Transverse colon (tissue), 4 donors: ENCODE measurements around the gene VPS35. TPM values are rescaled to one million over a fixed set of nuclear protein-coding genes. Genes with fewer than 3 reads are reported as not detected.

ENCODE experiments used
- DNase-seq: peaks from one replicate; pipeline ENCODE4 v3.0.0-alpha.2; 2019
- H3K27ac ChIP-seq, 4 donors: fragments of 200-600 bp; sonication (generic); 2 replicates each; pipeline ENCODE4 v1.5.1; 2016 to 2018; ENCODE audit warnings: inconsistent platforms in 4 of 4
- H3K27me3 ChIP-seq: fragments of 200-600 bp; sonication (generic); 2 replicates; pipeline ENCODE4 v1.5.1; 2017; ENCODE audit warnings: inconsistent platforms
- H3K36me3 ChIP-seq, 4 donors: fragments of 200-600 bp; sonication (generic); 2 replicates each; pipeline ENCODE4 v1.5.1; 2017 to 2019; ENCODE audit warnings: inconsistent platforms in 4 of 4
- H3K4me1 ChIP-seq, 4 donors: fragments of 200-600 bp; sonication (generic); 2 replicates each; pipeline ENCODE4 v1.5.1; 2017 to 2020; ENCODE audit warnings: inconsistent platforms in 4 of 4
- H3K4me3 ChIP-seq, 4 donors: fragments of 200-600 bp; sonication (generic); 1 replicate in 1 of 4; 2 replicates in 3 of 4; pipeline versions ENCODE4 v1.5.1 to v1.6.1; 2017 to 2019; ENCODE audit warnings: inconsistent platforms in 4 of 4
- H3K9me3 ChIP-seq, 2 donors: fragments of 200-600 bp; sonication (generic); 2 replicates each; pipeline ENCODE4 v1.5.1; 2017 to 2019; ENCODE audit warnings: inconsistent platforms in 2 of 2
- CTCF ChIP-seq, 5 experiments: fragments of 200-600 bp in 3 of 5; fragments of 450-650 bp in 2 of 5; sonication (generic) in 3 of 5; IDR thresholded peaks; 1 replicate in 2 of 5; 2 replicates in 3 of 5; pipeline ENCODE4 v1.5.1; 2016 to 2017; ENCODE audit warnings: antibody characterized with exemption in 5 of 5, inconsistent platforms in 3 of 5, mild to moderate bottlenecking in 2 of 5, moderate library complexity in 1 of 5
- EP300 ChIP-seq: sonication (generic); formaldehyde crosslinking; IDR thresholded peaks from one replicate; pipeline ENCODE4 v1.6.1; 2017; ENCODE audit warnings: antibody characterized with exemption, low read depth
- POLR2A ChIP-seq: fragments of 450-650 bp; IDR thresholded peaks from one replicate; pipeline ENCODE4 v1.6.1; 2016; ENCODE audit warnings: antibody characterized with exemption, mild to moderate bottlenecking, moderate library complexity
- POLR2AphosphoS5 ChIP-seq, 3 donors: sonication (generic); formaldehyde crosslinking; IDR thresholded peaks; one replicate each; pipeline ENCODE4 v1.6.1; 2016; ENCODE audit warnings: antibody characterized with exemption in 3 of 3
- WGBS, 2 donors: methylation state at CpG; one replicate each; pipeline ENCODE4 v1.1.5; 2018; ENCODE audit warnings: low coverage in 1 of 2; 5-methylcytosine and 5-hydroxymethylcytosine counted together
- in situ Hi-C, 4 donors: fragments of 200-750 bp; cut with MboI; loops; one replicate each; pipeline versions ENCODE4 v1.15.0 to v1.15.1; 2017; ENCODE audit warnings: low sequenced_read_pairs in 3 of 4, low pct_ligation_motif_present in 1 of 4, low pct_unique_long_range_greater_than_20kb in 1 of 4
- intact Hi-C: fragments of 100-400 bp; cut with DNase I; formaldehyde crosslinking; loops from one replicate; pipeline ENCODE4 v1.15.1; 2023; ENCODE audit warnings: low total_unique reads
- total RNA-seq, 4 donors: library from RNA; depleted of rRNA; stranded (reverse); fragments of >200 nt; gene quantifications; one replicate each; pipeline ENCODE4 v1.1.0, GENCODE V29; 2016

VPS35 gene
- 100 to 1,000 TPM in 1 of 4 donors, 10 to 100 TPM in 3; 63.2 to 102 (median 72.1) TPM for total RNA-seq

- in situ Hi-C loops: no loop called here
- intact Hi-C loops: loop anchor here (10.0 kb wide), 1 partner anchor 136 kb away; no protein-coding TSS in a partner anchor
- no peaks in the 10 kb centered on the region for H3K9me3 ChIP-seq
Observed at GRCh38 chr16:46688654-46689364, at the start of gene VPS35. TSS of gene VPS35 (minus strand) at chr16:46689178. CDS start at chr16:46689133, 45 bp downstream.

GRCh38 chr16:46737621-46738214, 48.7 kb upstream of the VPS35 start:
- Histone ChIP-seq H3K27ac (no peak overlapping the region), H3K4me1 (no peaks in the 10 kb centered on the region), H3K9me3 (no peaks in the 10 kb centered on the region), H3K27me3 (no peaks in the 10 kb centered on the region), H3K4me3 (no peak overlapping the region), H3K36me3 (no peaks in the 10 kb centered on the region)
- TF ChIP-seq POLR2AphosphoS5 (IDR thresholded peaks at IDR 0.05): no peak
- no peak for TF ChIP-seq CTCF (IDR thresholded peaks at IDR 0.05)
- no peak for TF ChIP-seq POLR2A
- TF ChIP-seq EP300: no peak
- WGBS, 2 donors: 81% methylated on average over 11 of the region's 14 CpGs; no CpG with 5 or more reads in 1 of the 2 donors
- in situ Hi-C loops: no loop called here
- no peak for DNase-seq
- intact Hi-C loops: no loop called here

More at GRCh38 chr16:46688654-46689364, at the start of gene VPS35:
- H3K4me1 ChIP-seq: peaks cover 10 to 53% (median 32%) of the 10 kb centered on the region in 4 donors
- peak; percentile 100 for DNase-seq
- TF ChIP-seq POLR2AphosphoS5 (IDR thresholded peaks at IDR 0.05): peak; percentile 89 to 94 (median 92)
- peak in 3 of 5 experiments; percentile 3 to 22 (median 8) for TF ChIP-seq CTCF (IDR thresholded peaks at IDR 0.05)
- no peak for TF ChIP-seq EP300
- TF ChIP-seq POLR2A: peak; percentile 89
- no peaks in the 10 kb centered on the region for H3K27me3 ChIP-seq
- H3K36me3 ChIP-seq: no peaks in the 10 kb centered on the region
- H3K4me3 ChIP-seq: peak within 1 kb of the TSS; percentile 61 to 93 (median 86)
- peak within 1 kb of the TSS; percentile 88 to 96 (median 92) for H3K27ac ChIP-seq
- WGBS, 2 donors: 1% methylated on average over 53 of the region's 54 CpGs; no CpG with 5 or more reads in 1 of the 2 donors

GRCh38 chr16:46736695-46737094, 47.7 kb upstream of the VPS35 start:
- intact Hi-C loops: no loop called here
- no peaks in the 10 kb centered on the region for H3K9me3 ChIP-seq
- in situ Hi-C loops: no loop called here
- no peaks in the 10 kb centered on the region for H3K36me3 ChIP-seq
- no peak for DNase-seq
- TF ChIP-seq POLR2AphosphoS5 (IDR thresholded peaks at IDR 0.05) (no peak), CTCF (IDR thresholded peaks at IDR 0.05) (no peak), EP300 (no peak), POLR2A (no peak)
- 84% methylated on average over 12 of the region's 12 CpGs; no CpG with 5 or more reads in 1 of the 2 donors for WGBS, 2 donors
- H3K27ac ChIP-seq: no peak overlapping the region
- H3K4me1 ChIP-seq: no peaks in the 10 kb centered on the region
- no peaks in the 10 kb centered on the region for H3K27me3 ChIP-seq
- no peak overlapping the region for H3K4me3 ChIP-seq

- Histone ChIP-seq H3K27me3 (no peaks in the 10 kb centered on the region), H3K4me3 (no peak overlapping the region), H3K27ac (no peak overlapping the region), H3K4me1 (no peaks in the 10 kb centered on the region), H3K9me3 (no peaks in the 10 kb centered on the region), H3K36me3 (no peaks in the 10 kb centered on the region)
- WGBS, 2 donors: 74 to 80% methylated on average over 1 to 9 of the region's 9 CpGs
- no peak for DNase-seq
- in situ Hi-C loops: no loop called here
- TF ChIP-seq POLR2A: no peak
- no peak for TF ChIP-seq POLR2AphosphoS5 (IDR thresholded peaks at IDR 0.05)
- TF ChIP-seq EP300: no peak
- no peak for TF ChIP-seq CTCF (IDR thresholded peaks at IDR 0.05)
- intact Hi-C loops: no loop called here
Observed at GRCh38 chr16:46733319-46733830, 44.4 kb upstream of the VPS35 start.
